GM21576 (cell line): ENCODE results near the gene RYR2.
"Not testable (repeated sequence)": the region's sequence is repeated elsewhere in the genome, so short reads cannot be mapped to it uniquely, and the experiment has no call there.

Experiments used
- ATAC-seq: cut with Tn5 transposase; IDR thresholded peaks from one replicate; pipeline ENCODE4 v1.9.1; 2021; ENCODE audit warnings: mild to moderate bottlenecking, moderate library complexity; ENCODE audit not compliant: unreplicated experiment

Gene RYR2

GRCh38 chr1:237140986-237141385 is 99.0 kb downstream of the RYR2 start:
- ATAC-seq: no peak

DNA sequence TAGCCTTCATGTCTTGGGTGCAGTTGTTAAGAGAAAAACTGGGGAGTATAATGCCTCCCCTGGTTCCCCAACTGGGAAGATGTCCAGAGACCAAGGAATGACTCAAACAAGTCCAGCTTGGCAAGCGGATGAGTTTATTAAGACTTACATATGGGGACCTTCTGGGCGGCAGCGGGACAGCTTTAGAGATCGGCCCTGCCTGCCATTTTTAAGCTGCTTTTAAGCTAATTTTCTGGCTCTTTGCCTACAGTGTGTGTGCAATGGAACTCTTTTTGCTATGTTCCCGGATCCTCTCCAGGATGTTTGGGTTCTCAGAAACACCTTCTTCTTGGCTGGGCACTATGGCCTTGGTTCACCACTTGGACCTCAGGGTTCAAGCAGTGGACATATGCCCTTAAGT is 99.5 kb downstream of the RYR2 start:
- no peak for ATAC-seq

DNA sequence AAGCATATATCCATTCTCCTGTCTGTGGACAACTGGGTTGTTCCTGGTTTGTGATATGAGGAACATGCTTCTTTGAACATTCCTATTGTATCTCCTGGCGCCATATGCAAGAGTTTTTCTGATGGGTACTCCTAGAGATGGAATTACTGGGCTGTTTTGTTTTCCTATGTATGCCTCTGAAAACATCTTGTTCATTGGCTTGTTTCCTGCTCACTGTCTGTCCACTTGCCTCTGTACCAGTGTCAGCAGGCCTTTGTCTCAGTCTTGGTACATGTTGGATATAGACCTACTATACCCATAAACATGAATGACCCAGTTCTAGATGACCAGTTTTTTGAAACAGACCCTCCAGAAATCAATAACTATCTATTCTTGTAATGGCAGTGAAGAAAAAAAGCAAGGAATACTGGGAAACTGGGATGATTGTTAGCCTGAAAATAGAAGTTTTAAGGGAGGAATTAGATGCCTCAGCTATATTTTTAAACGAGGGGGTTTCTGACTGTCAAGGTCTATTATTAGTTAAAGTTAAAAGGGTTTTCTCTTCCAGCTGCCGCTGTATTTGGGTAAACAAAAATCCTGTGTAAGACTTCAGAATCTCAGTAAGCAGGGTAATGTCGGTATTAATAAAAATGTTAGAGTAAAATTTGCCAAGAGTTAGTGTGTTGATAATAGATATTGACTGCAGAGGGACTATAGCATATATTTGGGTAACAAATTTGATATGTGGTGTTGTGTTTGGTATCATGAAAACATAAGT is 103.6 kb downstream of the RYR2 start:
- no peak for ATAC-seq

DNA sequence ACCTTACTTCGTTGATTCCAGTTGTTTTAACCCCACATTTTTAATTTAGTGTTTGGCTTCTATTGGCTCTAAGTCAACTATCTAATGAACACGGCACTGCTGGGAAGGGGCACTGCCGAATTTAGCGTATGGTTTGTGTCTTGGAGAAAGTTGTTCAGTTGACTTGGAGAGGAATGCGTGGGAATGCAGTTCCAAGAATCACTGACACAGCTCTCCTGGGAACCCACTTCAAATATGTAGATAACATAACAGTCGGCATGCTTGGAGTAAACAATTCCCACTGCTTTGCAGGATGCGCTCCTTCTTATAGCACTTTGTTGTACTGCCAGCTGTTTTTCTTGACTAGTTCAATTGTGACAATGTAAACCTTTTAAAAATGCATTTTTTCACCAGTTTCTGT is 104.3 kb downstream of the RYR2 start:
- no peak for ATAC-seq

GRCh38 chr1:237149857-237150256 is 107.9 kb downstream of the RYR2 start:
- no peak for ATAC-seq

GRCh38 chr1:237151979-237152378 is 110.0 kb downstream of the RYR2 start:
- ATAC-seq: not testable (repeated sequence)

GRCh38 chr1:237152506-237153335 is 110.7 kb downstream of the RYR2 start:
- no peak for ATAC-seq

- ATAC-seq: no peak
Observed at GRCh38 chr1:237154157-237154556, 112.2 kb downstream of the RYR2 start.

DNA sequence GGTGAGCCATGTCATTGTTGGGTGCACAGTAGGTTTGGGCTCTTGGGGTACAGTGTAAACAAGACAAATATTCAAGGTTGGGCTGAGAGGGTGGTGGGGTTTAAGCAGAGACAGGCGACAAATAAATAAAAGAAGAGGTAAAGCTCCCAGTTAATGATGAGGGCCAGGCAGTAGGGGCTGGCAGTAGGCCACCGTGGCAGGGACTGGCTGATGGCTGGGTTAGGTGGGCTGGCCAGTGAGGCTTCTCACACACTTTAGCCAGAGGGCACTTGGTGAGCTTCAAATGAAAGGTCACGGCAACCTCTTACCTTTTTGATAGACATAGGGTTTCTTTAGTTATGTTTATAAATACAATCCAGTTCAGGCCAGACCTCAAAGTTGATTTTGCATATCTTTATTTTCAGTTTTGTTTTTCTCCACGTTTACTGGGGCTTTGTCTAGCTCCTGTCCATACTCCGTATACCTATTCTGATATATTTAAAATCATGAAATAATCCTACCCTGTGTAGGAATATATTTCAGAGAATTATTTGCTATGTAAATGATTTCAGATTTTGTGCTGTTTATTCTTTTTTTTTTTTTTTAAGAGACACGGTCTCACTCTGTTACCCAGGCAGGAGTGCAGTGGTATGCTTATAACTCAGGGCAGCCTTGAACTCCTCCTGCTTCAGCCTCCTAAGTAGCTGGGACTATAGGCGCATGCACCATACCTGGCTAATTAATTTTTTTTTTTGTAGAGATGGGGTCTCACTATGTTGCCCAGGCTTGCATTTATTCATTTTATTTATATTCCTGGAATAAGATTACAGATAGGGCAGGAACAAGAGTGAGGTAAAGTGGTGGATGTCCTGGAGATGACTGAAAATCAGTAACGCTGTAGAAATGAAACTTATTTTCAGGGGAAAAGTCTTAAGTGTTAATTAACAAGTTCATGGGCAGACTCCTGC is 122.7 kb downstream of the RYR2 start:
- no peak for ATAC-seq

GRCh38 chr1:237166086-237166485 is 124.1 kb downstream of the RYR2 start:
- ATAC-seq: no peak

DNA sequence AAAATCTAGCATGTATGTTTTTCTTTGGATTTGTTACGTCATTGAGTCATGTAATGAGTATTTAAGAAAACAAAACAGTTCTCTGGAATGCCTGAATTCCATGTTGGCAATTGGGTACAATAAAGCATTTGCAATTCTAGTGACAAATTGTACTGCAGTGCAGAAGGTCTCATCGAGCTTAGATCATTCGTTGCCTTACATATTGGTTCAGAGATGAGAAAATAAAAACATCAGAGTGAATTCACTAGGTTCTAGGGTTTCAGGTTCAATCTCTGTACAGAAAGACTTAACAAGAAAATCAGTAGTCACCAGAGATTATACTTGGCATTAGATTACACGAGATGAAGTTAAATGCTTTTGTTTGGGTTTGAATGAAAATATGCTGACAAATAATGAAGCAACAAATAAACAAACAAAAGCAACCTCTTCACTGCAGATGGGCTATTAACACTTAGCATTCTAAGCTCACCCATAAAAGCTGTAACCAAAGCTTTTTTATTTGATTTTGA is 124.7 kb downstream of the RYR2 start:
- ATAC-seq: no peak

- no peak for ATAC-seq
Observed at GRCh38 chr1:237170149-237170548, 128.2 kb downstream of the RYR2 start.

DNA sequence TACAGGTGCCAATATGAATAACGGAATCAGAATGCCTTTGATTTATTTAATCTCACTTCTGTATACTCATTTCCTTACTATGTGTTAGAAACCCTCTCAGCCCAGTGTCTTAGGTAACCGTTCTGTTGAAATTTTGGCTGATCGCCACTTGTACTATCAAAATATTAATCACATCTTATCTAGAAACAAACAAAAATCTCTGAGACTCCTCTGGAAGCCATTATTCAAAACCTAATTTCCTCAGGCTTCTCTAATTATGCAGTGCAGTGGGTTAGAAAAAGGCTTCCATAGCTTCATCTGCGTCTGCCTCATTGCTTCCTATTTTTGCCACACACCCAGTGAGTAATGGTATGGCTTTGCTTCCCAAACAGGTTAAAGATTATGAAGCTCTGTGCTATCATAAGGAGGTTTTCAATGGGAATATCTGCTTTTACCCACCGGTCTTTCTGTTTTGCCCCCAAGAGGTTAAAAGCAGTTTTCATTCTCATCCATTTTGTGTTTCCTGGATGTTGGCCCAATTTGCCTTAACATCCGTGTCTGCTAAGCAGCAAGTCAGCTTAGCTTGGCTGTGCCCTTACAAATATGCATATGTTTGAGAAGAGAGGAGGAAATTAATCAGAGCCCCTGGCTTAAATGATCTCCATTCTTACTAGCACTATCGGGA is 129.6 kb downstream of the RYR2 start:
- ATAC-seq: no peak

GRCh38 chr1:237172118-237172485 is 130.1 kb downstream of the RYR2 start:
- no peak for ATAC-seq

GRCh38 chr1:237179503-237179902 is 137.5 kb downstream of the RYR2 start:
- ATAC-seq: no peak

DNA sequence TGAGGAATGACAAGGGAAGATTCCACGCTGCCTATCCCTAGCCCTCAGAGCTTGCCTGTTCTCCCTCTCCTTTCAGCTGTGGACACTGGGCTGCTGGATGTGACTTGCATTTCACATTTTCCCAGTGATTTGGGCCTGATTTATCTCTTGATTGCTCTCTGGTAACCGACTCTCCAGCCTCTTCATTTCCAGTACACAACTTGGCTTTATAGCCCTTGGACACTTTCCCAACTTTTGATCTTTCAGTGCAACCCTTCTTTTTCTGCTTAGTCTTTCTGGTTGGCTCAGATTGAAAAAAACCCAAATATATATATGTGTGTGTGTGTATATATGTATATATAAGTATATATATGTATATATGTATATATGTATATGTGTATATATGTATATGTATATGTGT is 138.3 kb downstream of the RYR2 start:
- no peak for ATAC-seq

- no peak for ATAC-seq
Observed at GRCh38 chr1:237181743-237182317, 139.8 kb downstream of the RYR2 start.

- ATAC-seq: no peak
Observed at GRCh38 chr1:237183963-237184540, 142.1 kb downstream of the RYR2 start.

GRCh38 chr1:237186675-237187074 is 144.7 kb downstream of the RYR2 start:
- ATAC-seq: no peak

- no peak for ATAC-seq
Observed at GRCh38 chr1:237187842-237188241, 145.9 kb downstream of the RYR2 start.
